ENCODE data around the gene CDIP1. TPM values are rescaled to one million over a fixed set of nuclear protein-coding genes. Genes with fewer than 3 reads are reported as not detected.

CDIP1 gene
- total RNA-seq, 1 experiment from 2014 or later, result 32.1 TPM

DNA sequence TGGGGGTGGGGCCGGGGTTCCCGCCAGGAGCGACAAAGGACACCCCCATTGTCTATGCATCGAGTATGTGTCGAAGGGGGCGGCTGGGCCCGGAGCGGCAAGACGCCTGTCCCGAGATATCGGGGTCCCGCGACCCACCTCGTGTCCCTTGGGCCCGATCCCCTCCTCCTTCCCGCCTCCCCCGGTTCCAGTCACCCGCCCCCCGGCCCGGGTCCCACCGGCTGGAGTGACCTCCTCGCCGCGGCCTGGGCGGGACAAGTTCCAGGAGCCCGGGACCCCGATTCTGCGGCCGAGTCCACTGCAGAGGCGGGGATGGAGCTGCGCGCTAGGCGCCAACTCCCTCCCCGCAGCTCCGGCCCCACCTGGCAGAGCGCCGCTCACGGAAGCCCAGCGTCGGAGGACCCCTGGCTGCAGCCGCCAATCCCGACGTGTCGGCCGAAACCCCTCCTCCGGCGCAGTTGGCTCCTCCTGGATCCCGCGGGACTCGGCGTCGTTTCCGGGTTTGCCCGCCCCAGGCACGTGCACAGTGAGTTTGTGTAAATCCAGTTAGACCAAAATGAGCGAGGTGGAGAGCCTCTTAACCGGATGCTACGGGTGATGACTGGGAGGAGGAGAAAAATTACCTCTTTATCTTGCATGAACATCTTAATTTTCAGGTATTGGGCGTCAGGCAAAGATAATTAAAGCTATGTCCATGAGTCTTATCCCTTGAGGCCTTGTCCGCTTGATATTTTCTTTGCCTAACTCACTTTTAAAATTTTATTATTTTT is 64.2 kb downstream of the CDIP1 start, which contains the start of gene NMRAL1:
Gene NMRAL1 (minus strand): TSS at position 434 of the 770 bp plus-strand sequence. CDS start 493 bp downstream, outside the sequence.
- Histone ChIP-seq H3K36me3 (replicated peaks; ENCODE audit: control insufficient read depth, insufficient read depth, low read length) (no peaks in the 10 kb centered on the region), H3K27me3 (ENCODE audit: control insufficient read depth, insufficient read depth, low read length) (peaks cover 5% of the 10 kb centered on the region), H3K4me3 (ENCODE audit: insufficient read depth, low read depth, low read length) (peak within 1 kb of the TSS; percentile 75)
- DNase-seq, result peak; percentile 97

DNA sequence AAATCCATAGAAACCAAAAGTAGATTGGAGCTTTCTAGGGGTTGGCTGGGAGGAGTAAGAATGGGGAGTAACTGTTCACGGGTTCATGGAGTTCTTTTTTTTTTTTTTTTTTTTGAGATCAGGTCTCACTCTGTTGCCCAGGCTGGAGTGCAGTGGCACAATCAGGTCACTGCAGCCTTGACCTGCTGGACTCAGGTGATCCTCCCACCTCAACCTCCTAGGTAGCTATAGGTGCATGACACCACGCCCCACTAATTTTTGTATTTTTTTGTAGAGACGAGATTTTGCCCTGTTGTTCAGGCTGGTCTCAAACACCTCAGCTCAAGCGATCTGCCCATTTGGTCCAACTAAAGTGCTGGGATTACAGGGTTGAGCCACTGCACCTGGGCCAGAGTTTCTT is 65.7 kb downstream of the CDIP1 start:
- Histone ChIP-seq H3K36me3 (replicated peaks; ENCODE audit: control insufficient read depth, insufficient read depth, low read length) (peaks cover 7% of the 10 kb centered on the region), H3K27me3 (ENCODE audit: control insufficient read depth, insufficient read depth, low read length) (peaks cover 5% of the 10 kb centered on the region), H3K4me3 (ENCODE audit: insufficient read depth, low read depth, low read length) (no peak overlapping the region)
- DNase-seq, result no peak

- Histone ChIP-seq H3K4me3 (ENCODE audit: insufficient read depth, low read depth, low read length) (no peak overlapping the region), H3K36me3 (replicated peaks; ENCODE audit: control insufficient read depth, insufficient read depth, low read length) (peaks cover 10% of the 10 kb centered on the region), H3K27me3 (ENCODE audit: control insufficient read depth, insufficient read depth, low read length) (peaks cover 5% of the 10 kb centered on the region)
- DNase-seq, result no peak
These were observed 66.7 kb downstream of the CDIP1 start for GRCh38 chr16:4471869-4472268.

GRCh38 chr16:4468972-4469371 is 69.6 kb downstream of the CDIP1 start:
- Histone ChIP-seq H3K36me3 (replicated peaks; ENCODE audit: control insufficient read depth, insufficient read depth, low read length) (peaks cover 24% of the 10 kb centered on the region), H3K27me3 (ENCODE audit: control insufficient read depth, insufficient read depth, low read length) (no peaks in the 10 kb centered on the region), H3K4me3 (ENCODE audit: insufficient read depth, low read depth, low read length) (no peak overlapping the region)
- no peak for DNase-seq

GRCh38 chr16:4467916-4468315 is 70.7 kb downstream of the CDIP1 start:
- DNase-seq, result no peak
- peaks cover 29% of the 10 kb centered on the region for H3K36me3 ChIP-seq (replicated peaks; ENCODE audit: control insufficient read depth, insufficient read depth, low read length)
- H3K27me3 ChIP-seq (ENCODE audit: control insufficient read depth, insufficient read depth, low read length), result no peaks in the 10 kb centered on the region
- no peak overlapping the region for H3K4me3 ChIP-seq (ENCODE audit: insufficient read depth, low read depth, low read length)

DNA sequence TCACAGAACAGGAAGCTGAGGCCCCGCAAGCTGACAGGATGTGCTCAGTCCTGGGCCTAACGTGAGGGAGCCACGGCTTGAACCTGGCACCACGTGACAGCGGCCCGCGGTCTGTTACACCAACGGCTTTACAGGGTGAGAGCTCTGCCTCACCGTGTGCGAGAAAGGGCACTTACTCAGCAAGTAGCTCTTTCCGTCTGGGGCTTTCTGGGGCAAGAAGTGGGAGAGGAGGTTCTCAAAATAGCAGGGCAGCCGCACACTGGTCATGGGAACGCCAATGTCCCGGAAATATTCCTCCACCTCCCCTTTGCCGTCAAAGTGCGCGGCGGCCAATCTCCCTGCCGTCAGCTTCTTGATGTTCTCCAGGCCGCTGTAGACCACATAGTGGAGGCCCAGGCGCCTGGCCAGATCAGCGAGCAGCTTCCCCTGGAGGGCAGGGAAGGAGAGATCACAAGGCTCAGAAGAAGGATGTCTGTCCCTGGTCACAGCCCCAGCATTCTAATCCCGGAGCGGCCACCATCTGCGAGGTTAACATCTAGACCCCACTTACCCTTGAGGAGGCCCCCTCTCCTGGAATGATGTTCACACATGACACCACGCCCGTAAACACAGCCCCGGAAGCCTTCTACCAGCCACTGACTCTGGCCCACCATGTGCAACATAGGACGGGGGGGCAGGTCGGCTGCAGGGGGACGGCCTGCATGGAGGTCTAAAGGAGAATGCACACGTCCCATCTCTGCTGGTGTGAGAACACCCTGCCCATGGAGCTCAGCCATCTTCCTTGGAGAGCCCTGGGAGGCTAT is 72.4 kb downstream of the CDIP1 start:
- H3K4me3 ChIP-seq (ENCODE audit: insufficient read depth, low read depth, low read length), result no peak overlapping the region
- no peak for DNase-seq
- no peaks in the 10 kb centered on the region for H3K27me3 ChIP-seq (ENCODE audit: control insufficient read depth, insufficient read depth, low read length)
- H3K36me3 ChIP-seq (replicated peaks; ENCODE audit: control insufficient read depth, insufficient read depth, low read length), result peaks cover 29% of the 10 kb centered on the region

DNA sequence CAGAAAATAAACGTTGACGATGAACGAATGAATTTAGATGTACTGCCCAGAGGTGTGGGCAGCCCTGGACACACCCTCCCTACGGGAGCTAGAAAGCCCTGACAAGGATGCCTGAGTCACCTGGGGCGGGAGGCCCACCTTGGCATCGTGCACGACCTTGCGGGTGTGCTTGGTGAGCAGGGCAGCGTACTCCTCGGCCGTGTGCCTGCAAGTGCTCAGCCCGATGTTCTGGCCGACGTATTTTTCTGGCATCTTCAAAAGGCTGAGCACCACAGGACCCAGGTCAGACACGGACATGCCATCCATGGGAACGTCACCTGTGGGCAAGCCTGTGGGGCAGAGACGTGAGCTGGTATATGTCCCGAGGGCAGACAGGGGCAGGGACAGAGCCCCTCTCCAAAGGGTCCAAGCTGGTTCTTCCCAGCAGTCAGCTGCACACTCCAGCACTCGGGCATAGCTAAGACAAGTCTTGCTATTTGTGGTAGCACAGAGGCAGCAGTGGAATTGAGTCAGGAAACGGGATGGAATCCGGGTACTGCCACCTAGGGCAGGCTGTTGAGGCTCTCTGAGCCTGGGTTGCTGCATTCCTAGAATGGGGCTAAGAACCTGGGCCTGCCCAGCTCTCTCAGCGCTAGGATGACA is 74.9 kb downstream of the CDIP1 start:
- DNase-seq, result no peak
- Histone ChIP-seq H3K27me3 (ENCODE audit: control insufficient read depth, insufficient read depth, low read length) (no peaks in the 10 kb centered on the region), H3K4me3 (ENCODE audit: insufficient read depth, low read depth, low read length) (no peak overlapping the region), H3K36me3 (replicated peaks; ENCODE audit: control insufficient read depth, insufficient read depth, low read length) (peaks cover 24% of the 10 kb centered on the region)

DNA sequence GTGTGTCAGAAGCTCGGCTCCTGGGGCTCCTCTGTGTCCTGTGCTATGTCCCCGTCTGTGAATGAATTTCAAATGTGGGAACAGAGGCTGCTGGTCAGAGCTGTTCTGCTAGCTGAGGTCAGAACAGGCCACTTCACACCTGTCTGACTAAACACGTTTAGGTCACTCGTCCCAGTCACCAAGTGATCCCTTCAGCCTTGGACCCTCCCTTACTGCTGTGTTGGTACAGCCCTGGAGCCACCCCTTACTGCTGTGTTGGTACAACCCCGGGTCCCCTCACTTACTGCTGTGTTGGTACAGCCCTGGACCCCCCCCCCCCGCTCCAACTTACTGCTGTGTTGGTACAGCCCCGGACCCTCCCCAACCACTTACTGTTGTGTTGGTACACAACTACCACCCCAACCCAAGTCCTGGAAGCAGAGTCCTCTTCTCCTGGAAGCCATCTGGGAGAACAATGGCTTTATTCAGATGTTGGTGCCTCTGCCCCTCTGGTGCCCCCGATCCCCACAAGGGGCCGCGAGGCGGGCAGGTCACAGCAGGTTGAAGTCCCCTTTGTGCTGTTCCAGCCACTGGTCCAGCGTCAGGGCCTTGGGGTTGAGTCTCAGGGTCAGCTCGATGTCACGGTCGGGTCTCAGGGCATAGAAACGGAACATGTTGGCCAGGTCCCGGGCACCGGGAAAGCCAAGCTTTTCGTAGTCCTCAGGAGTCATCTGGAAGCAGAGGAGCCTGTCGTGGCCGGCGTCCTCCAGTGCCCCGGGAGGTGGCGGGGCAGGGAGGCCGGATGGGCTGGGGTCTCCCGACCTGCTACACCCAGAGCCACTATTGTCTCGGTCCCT is 77.1 kb downstream of the CDIP1 start:
- Histone ChIP-seq H3K4me3 (ENCODE audit: insufficient read depth, low read depth, low read length) (no peak overlapping the region), H3K27me3 (ENCODE audit: control insufficient read depth, insufficient read depth, low read length) (no peaks in the 10 kb centered on the region), H3K36me3 (replicated peaks; ENCODE audit: control insufficient read depth, insufficient read depth, low read length) (peaks cover 22% of the 10 kb centered on the region)
- DNase-seq, result peak; percentile 83

GRCh38 chr16:4460936-4461249 is 77.7 kb downstream of the CDIP1 start:
- Histone ChIP-seq H3K4me3 (ENCODE audit: insufficient read depth, low read depth, low read length) (no peak overlapping the region), H3K27me3 (ENCODE audit: control insufficient read depth, insufficient read depth, low read length) (no peaks in the 10 kb centered on the region), H3K36me3 (replicated peaks; ENCODE audit: control insufficient read depth, insufficient read depth, low read length) (peaks cover 24% of the 10 kb centered on the region)
- DNase-seq, result no peak

Other genes with a start within 250 kb of the CDIP1 start
- 1.5 and 2.7 TPM in 2 replicates for gene GLIS2, start 222.7 kb downstream of the CDIP1 start, total RNA-seq (2014; rRNA removed; shearing (Covaris generic))
- gene PAM16, start 187.5 kb downstream of the CDIP1 start, total RNA-seq (2014; rRNA removed; shearing (Covaris generic)), result 92.3 and 115 TPM in 2 replicates
- gene VASN, start 166.9 kb downstream of the CDIP1 start, total RNA-seq (2014; rRNA removed; shearing (Covaris generic)), result 3.7 and 4.6 TPM in 2 replicates
- 37.9 and 45.5 TPM in 2 replicates for gene CORO7, start 122.2 kb downstream of the CDIP1 start, total RNA-seq (2014; rRNA removed; shearing (Covaris generic))
- 85.5 and 87.8 TPM in 2 replicates for gene DNAJA3, start 112.9 kb downstream of the CDIP1 start, total RNA-seq (2014; rRNA removed; shearing (Covaris generic))
- gene NMRAL1, start 64.1 kb downstream of the CDIP1 start, total RNA-seq (2014; rRNA removed; shearing (Covaris generic)), result 85.4 and 102 TPM in 2 replicates
- 44.9 and 54.1 TPM in 2 replicates for gene HMOX2, start 62.4 kb downstream of the CDIP1 start, total RNA-seq (2014; rRNA removed; shearing (Covaris generic))
- 0.38 and 0.41 TPM in 2 replicates for gene C16orf96, start 17.6 kb upstream of the CDIP1 start, total RNA-seq (2014; rRNA removed; shearing (Covaris generic))
- 21.4 and 26.8 TPM in 2 replicates for gene UBALD1, start 76.1 kb upstream of the CDIP1 start, total RNA-seq (2014; rRNA removed; shearing (Covaris generic))
- 35.6 and 42.8 TPM in 2 replicates for gene MGRN1, start 86.1 kb upstream of the CDIP1 start, total RNA-seq (2014; rRNA removed; shearing (Covaris generic))
- 43.9 and 50.5 TPM in 2 replicates for gene NUDT16L1, start 154.8 kb upstream of the CDIP1 start, total RNA-seq (2014; rRNA removed; shearing (Covaris generic))
- 19.5 and 21.8 TPM in 2 replicates for gene ANKS3, start 195.5 kb upstream of the CDIP1 start, total RNA-seq (2014; rRNA removed; shearing (Covaris generic))
- gene DNAAF8, start 195.8 kb upstream of the CDIP1 start, total RNA-seq (2014; rRNA removed; shearing (Covaris generic)), result 1.1 TPM in 1 of 2 replicates, not detected in the other
- gene ZNF500, start 228.4 kb upstream of the CDIP1 start, total RNA-seq (2014; rRNA removed; shearing (Covaris generic)), result 17.3 and 19.3 TPM in 2 replicates
- not detected in 2 replicates for gene SEPTIN12, start 249.6 kb upstream of the CDIP1 start, total RNA-seq (2014; rRNA removed; shearing (Covaris generic))

Data from H7 (cell line).